H9 (cell line): ENCODE measurements around the gene PRPF6. TPM values are rescaled to one million over a fixed set of nuclear protein-coding genes. Genes with fewer than 3 reads are reported as not detected.

Source experiments
- DNase-seq: peaks from one replicate; pipeline ENCODE4 v3.0.0-alpha.2; 2017
- H2AFZ ChIP-seq: one replicate; pipeline ENCODE4 v1.6.1; 2013; ENCODE audit warnings: mild to moderate bottlenecking, low read length, control low read depth, moderate library complexity
- H2AK5ac ChIP-seq: 2 replicates; pipeline ENCODE4 v1.6.1; 2013; ENCODE audit warnings: low read length, control low read depth, mixed read lengths; ENCODE audit not compliant: insufficient read length
- H2BK120ac ChIP-seq: one replicate; pipeline ENCODE4 v1.6.1; 2013; ENCODE audit warnings: low read depth, mild to moderate bottlenecking, low read length, control low read depth, inconsistent platforms; ENCODE audit not compliant: poor library complexity, severe bottlenecking
- H2BK12ac ChIP-seq: 2 replicates; pipeline ENCODE4 v1.6.1; 2013; ENCODE audit warnings: low read length, control low read depth, mixed read lengths, low read depth; ENCODE audit not compliant: insufficient read length
- H2BK15ac ChIP-seq: 2 replicates; pipeline ENCODE4 v1.6.1; 2013; ENCODE audit warnings: low read depth, low read length, control low read depth
- H2BK20ac ChIP-seq: one replicate; pipeline ENCODE4 v1.6.1; 2013; ENCODE audit warnings: low read depth, mild to moderate bottlenecking, low read length, control low read depth, inconsistent platforms; ENCODE audit not compliant: poor library complexity, severe bottlenecking
- H2BK5ac ChIP-seq: 2 replicates; pipeline ENCODE4 v1.6.1; 2013; ENCODE audit warnings: low read length, control low read depth, mixed read lengths; ENCODE audit not compliant: insufficient read length
- H3K14ac ChIP-seq: 2 replicates; pipeline ENCODE4 v1.6.1; 2013; ENCODE audit warnings: low read length, control low read depth; ENCODE audit not compliant: insufficient read depth
- H3K18ac ChIP-seq: 2 replicates; pipeline ENCODE4 v1.6.1; 2013; ENCODE audit warnings: low read depth, mild to moderate bottlenecking, mixed read lengths, low read length, control low read depth; ENCODE audit not compliant: insufficient read length
- H3K23ac ChIP-seq: 2 replicates; pipeline ENCODE4 v1.6.1; 2013; ENCODE audit warnings: low read length, control low read depth, mixed read lengths, low read depth; ENCODE audit not compliant: insufficient read length
- H3K23me2 ChIP-seq: 2 replicates; pipeline ENCODE4 v1.6.1; 2013; ENCODE audit warnings: low read depth, mild to moderate bottlenecking, mixed read lengths, low read length, control low read depth; ENCODE audit not compliant: insufficient read length, poor library complexity, severe bottlenecking
- H3K27ac ChIP-seq: 2 replicates; pipeline ENCODE4 v1.5.1; 2013; ENCODE audit warnings: low read length, control low read depth, mixed read lengths, low read depth; ENCODE audit not compliant: insufficient read length
- H3K27me3 ChIP-seq: 2 replicates; pipeline ENCODE4 v1.6.1; 2013; ENCODE audit warnings: low read length, control low read depth, inconsistent platforms; ENCODE audit not compliant: insufficient read depth
- H3K4ac ChIP-seq: 2 replicates; pipeline ENCODE4 v1.6.1; 2013; ENCODE audit warnings: low read depth, mild to moderate bottlenecking, control low read depth, inconsistent platforms, low read length, moderate library complexity
- H3K4me1 ChIP-seq: 2 replicates; pipeline ENCODE4 v1.6.1; 2013; ENCODE audit warnings: low read length, control low read depth, inconsistent platforms; ENCODE audit not compliant: insufficient read depth
- H3K4me2 ChIP-seq: 2 replicates; pipeline ENCODE4 v1.6.1; 2013; ENCODE audit warnings: low read length, control low read depth, mixed read lengths; ENCODE audit not compliant: insufficient read length, insufficient read depth
- H3K56ac ChIP-seq: 2 replicates; pipeline ENCODE4 v1.6.1; 2013; ENCODE audit warnings: low read depth, mild to moderate bottlenecking, mixed read lengths, low read length, control low read depth; ENCODE audit not compliant: insufficient read length
- H3K79me1 ChIP-seq: 2 replicates; pipeline ENCODE4 v1.6.1; 2013; ENCODE audit warnings: low read depth, mild to moderate bottlenecking, moderate library complexity, low read length, control low read depth, inconsistent platforms; ENCODE audit not compliant: insufficient read depth, poor library complexity, severe bottlenecking
- H3K79me2 ChIP-seq: 2 replicates; pipeline ENCODE4 v1.6.1; 2013; ENCODE audit warnings: low read length, control low read depth, inconsistent platforms; ENCODE audit not compliant: insufficient read depth
- H3K9ac ChIP-seq: 2 replicates; pipeline ENCODE4 v1.6.1; 2013; ENCODE audit warnings: low read length, control low read depth, mixed read lengths; ENCODE audit not compliant: insufficient read length; ENCODE audit errors: extremely low read depth
- H3K9me3 ChIP-seq: one replicate; pipeline ENCODE4 v1.6.1; 2013; ENCODE audit warnings: low read depth, low read length, inconsistent platforms; ENCODE audit not compliant: control insufficient read depth
- H3T11ph ChIP-seq: one replicate; pipeline ENCODE4 v1.6.1; 2013; ENCODE audit warnings: mild to moderate bottlenecking, low read length, control low read depth, inconsistent platforms
- H4K20me1 ChIP-seq: one replicate; pipeline ENCODE4 v1.6.1; 2013; ENCODE audit not compliant: control insufficient read depth, insufficient read length, insufficient read depth
- H4K5ac ChIP-seq: 2 replicates; pipeline ENCODE4 v1.6.1; 2013; ENCODE audit warnings: low read depth, mild to moderate bottlenecking, mixed read lengths, low read length, control low read depth; ENCODE audit not compliant: insufficient read length
- H4K8ac ChIP-seq: replicated peaks from 2 replicates; pipeline ENCODE4 v1.6.1; 2013; ENCODE audit warnings: low read length, control low read depth, mixed read lengths, low read depth; ENCODE audit not compliant: insufficient read length
- H4K91ac ChIP-seq: 2 replicates; pipeline ENCODE4 v1.6.1; 2013; ENCODE audit warnings: low read depth, mild to moderate bottlenecking, moderate library complexity, mixed read lengths, low read length, control low read depth; ENCODE audit not compliant: insufficient read length
- H3K27ac Mint-ChIP-seq, 3 experiments: 2 replicates in 2 of 3; 3 replicates in 1 of 3; pipeline ENCODE4 v1.8.0; 2020 to 2021; ENCODE audit warnings: mixed read lengths in 3 of 3, mild to moderate bottlenecking in 1 of 3, moderate library complexity in 1 of 3
- H3K27me3 Mint-ChIP-seq: 2 replicates; pipeline ENCODE4 v1.8.0; 2021; ENCODE audit warnings: low read depth, mild to moderate bottlenecking, moderate library complexity, mixed read lengths
- H3K36me3 Mint-ChIP-seq, 3 experiments: 2 replicates in 2 of 3; 3 replicates in 1 of 3; pipeline ENCODE4 v1.8.0; 2020 to 2021; ENCODE audit warnings: low read depth in 3 of 3, mixed read lengths in 3 of 3; ENCODE audit not compliant: insufficient read depth in 1 of 3
- H3K4me1 Mint-ChIP-seq, 2 experiments: 2 replicates each; pipeline ENCODE4 v1.8.0; 2020; ENCODE audit warnings: mixed read lengths in 2 of 2
- H3K4me3 Mint-ChIP-seq, 2 experiments: 2 replicates in 1 of 2; 3 replicates in 1 of 2; pipeline ENCODE4 v1.8.0; 2020 to 2021; ENCODE audit warnings: mild to moderate bottlenecking in 2 of 2, mixed read lengths in 2 of 2, moderate library complexity in 1 of 2
- H3K9me3 Mint-ChIP-seq, 2 experiments: 2 replicates in 1 of 2; 3 replicates in 1 of 2; pipeline ENCODE4 v1.8.0; 2020; ENCODE audit warnings: mild to moderate bottlenecking in 2 of 2, mixed read lengths in 2 of 2, moderate library complexity in 1 of 2
- WGBS: extraction: QIAGEN DNeasy Blood & Tissue Kit; methylation state at CpG from one replicate; pipeline ENCODE4 v1.1.7; 2013; ENCODE audit warnings: missing lambda C conversion rate, low lambda C conversion rate, mixed read lengths; ENCODE audit not compliant: insufficient read length; ENCODE audit errors: extremely low coverage; 5-methylcytosine and 5-hydroxymethylcytosine counted together
- total RNA-seq: library from RNA; stranded (reverse); gene quantifications from 2 replicates; pipeline ENCODE4 v1.2.1, GENCODE V29; 2021
- TF ChIP-seq, protein P1 (sequence below): fragments of 200-600 bp; sonication (generic); conservative IDR thresholded peaks from 3 replicates; pipeline ENCODE4 v1.8.0; 2021; ENCODE audit warnings: antibody characterized with exemption, mild to moderate bottlenecking

The PRPF6 gene
- total RNA-seq, 1 experiment from 2014 or later, result 87.9 TPM

DNA sequence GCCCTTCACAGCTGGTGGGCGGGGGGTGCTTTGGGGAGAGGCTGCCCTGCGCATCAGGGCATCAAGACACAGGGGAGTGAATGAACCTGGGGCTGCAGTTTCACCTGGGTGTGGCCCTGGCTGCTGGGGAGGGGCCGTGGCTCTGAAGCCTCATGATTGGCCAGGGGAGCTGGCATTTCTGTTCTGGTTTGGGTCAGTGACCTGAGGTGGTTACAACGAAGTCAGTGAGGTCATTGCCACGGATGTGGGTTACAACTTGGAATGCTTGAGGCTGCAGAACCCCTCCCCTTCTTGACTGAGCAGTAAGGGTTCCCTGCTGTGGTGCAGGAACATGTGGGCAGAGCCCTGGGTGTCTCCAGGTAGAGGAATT is 85.0 kb downstream of the PRPF6 start:
- Histone ChIP-seq H2AFZ (no peak overlapping the region), H4K91ac (no peak overlapping the region), H2BK5ac (no peak overlapping the region), H3K23ac (no peak overlapping the region), H2BK15ac (no peak overlapping the region), H4K5ac (no peak overlapping the region), H3K27me3 (no peaks in the 10 kb centered on the region), H3K56ac (no peak overlapping the region), H2BK12ac (no peak overlapping the region), H2BK20ac (no peak overlapping the region), H3K4ac (no peak overlapping the region), H4K20me1 (no peaks in the 10 kb centered on the region), H3K9ac (no peak overlapping the region), H3K79me2 (no peaks in the 10 kb centered on the region), H2AK5ac (no peak overlapping the region), H2BK120ac (no peak overlapping the region), H3K18ac (no peak overlapping the region), H3K9me3 (no peaks in the 10 kb centered on the region), H3K14ac (no peak overlapping the region; the same call in 1 of the 2 replicates), H4K8ac (no peak overlapping the region), H3T11ph (no peak overlapping the region), H3K23me2 (peaks cover 6% of the 10 kb centered on the region), H3K4me1 (peaks cover 1% of the 10 kb centered on the region; the same call in 1 of the 2 replicates), H3K27ac (no peak overlapping the region), H3K79me1 (no peaks in the 10 kb centered on the region), H3K4me2 (no peak overlapping the region)
- TF ChIP-seq, protein P1, sequence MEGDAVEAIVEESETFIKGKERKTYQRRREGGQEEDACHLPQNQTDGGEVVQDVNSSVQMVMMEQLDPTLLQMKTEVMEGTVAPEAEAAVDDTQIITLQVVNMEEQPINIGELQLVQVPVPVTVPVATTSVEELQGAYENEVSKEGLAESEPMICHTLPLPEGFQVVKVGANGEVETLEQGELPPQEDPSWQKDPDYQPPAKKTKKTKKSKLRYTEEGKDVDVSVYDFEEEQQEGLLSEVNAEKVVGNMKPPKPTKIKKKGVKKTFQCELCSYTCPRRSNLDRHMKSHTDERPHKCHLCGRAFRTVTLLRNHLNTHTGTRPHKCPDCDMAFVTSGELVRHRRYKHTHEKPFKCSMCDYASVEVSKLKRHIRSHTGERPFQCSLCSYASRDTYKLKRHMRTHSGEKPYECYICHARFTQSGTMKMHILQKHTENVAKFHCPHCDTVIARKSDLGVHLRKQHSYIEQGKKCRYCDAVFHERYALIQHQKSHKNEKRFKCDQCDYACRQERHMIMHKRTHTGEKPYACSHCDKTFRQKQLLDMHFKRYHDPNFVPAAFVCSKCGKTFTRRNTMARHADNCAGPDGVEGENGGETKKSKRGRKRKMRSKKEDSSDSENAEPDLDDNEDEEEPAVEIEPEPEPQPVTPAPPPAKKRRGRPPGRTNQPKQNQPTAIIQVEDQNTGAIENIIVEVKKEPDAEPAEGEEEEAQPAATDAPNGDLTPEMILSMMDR, result no peak
- Mint-ChIP-seq H3K9me3 (no peaks in the 10 kb centered on the region), H3K27ac (no peak overlapping the region; a peak in 1 of 7 replicates), H3K4me1 (peaks cover 28 to 42% of the 10 kb centered on the region in 2 experiments), H3K27me3 (peaks cover 1% of the 10 kb centered on the region), H3K4me3 (no peak overlapping the region; a peak in 1 of 5 replicates), H3K36me3 (peaks cover 0 to 3% (median 0%) of the 10 kb centered on the region in 3 experiments; a peak in 2 of 7 replicates)
- WGBS, result no CpG with 5 or more reads among the region's 5 CpGs
- DNase-seq, result peak; percentile 76
